ENCODE measurements around the gene SLC11A2.

DNA sequence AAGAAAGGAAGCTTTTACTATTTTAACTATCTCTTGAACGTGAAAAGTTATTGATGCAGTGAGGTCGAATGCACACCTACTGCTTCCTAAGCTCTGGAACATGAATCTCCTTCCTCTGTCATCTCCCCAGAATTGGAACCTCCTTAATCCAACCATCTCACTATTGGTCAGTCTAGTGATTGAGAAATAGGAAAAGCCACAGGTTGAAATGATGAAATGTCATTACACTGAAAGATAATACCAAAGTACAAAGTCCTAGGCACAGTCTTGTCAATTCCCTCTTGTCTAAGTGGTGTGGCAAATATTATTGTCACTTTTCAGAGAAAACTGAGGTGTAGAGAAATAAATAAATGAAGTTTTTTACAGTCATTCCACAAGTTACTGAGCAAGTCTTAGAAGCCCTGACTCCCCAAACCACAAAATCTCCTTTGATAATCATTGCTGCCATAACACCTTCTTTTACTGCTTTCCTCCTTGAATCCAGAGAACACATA, 93.3 kb downstream of the SLC11A2 start:
- no peak for TF ChIP-seq EZH2 (IDR thresholded peaks at IDR 0.05; ENCODE audit: borderline replicate concordance, low read depth, low read length, poor library complexity, severe bottlenecking)
- TF ChIP-seq, protein P1, sequence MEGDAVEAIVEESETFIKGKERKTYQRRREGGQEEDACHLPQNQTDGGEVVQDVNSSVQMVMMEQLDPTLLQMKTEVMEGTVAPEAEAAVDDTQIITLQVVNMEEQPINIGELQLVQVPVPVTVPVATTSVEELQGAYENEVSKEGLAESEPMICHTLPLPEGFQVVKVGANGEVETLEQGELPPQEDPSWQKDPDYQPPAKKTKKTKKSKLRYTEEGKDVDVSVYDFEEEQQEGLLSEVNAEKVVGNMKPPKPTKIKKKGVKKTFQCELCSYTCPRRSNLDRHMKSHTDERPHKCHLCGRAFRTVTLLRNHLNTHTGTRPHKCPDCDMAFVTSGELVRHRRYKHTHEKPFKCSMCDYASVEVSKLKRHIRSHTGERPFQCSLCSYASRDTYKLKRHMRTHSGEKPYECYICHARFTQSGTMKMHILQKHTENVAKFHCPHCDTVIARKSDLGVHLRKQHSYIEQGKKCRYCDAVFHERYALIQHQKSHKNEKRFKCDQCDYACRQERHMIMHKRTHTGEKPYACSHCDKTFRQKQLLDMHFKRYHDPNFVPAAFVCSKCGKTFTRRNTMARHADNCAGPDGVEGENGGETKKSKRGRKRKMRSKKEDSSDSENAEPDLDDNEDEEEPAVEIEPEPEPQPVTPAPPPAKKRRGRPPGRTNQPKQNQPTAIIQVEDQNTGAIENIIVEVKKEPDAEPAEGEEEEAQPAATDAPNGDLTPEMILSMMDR (conservative IDR thresholded peaks at IDR 0.05; ENCODE audit: low read depth, low read length) = no peak
